ENCODE data around the gene CT45A9. TPM values are rescaled to one million over a fixed set of nuclear protein-coding genes. Genes with fewer than 3 reads are reported as not detected.
"Not testable (repeated sequence)": the region's sequence is repeated elsewhere in the genome, so short reads cannot be mapped to it uniquely, and the experiment has no call there.

CT45A9 gene
- total RNA-seq (ENCODE audit: unreplicated experiment) = not detected
- long read RNA-seq = 0 reads

GRCh38 chrX:135871712-135872111 lies at the start of gene CT45A9:
TSS of gene CT45A9 (minus strand) at chrX:135871812. CDS start at chrX:135868061, 3,751 bp downstream.
- H3K4me3 Mint-ChIP-seq (ENCODE audit: unreplicated experiment); DNase-seq; H3K27me3 Mint-ChIP-seq (ENCODE audit: unreplicated experiment); H3K27ac Mint-ChIP-seq (ENCODE audit: unreplicated experiment); H3K4me1 Mint-ChIP-seq (ENCODE audit: low read depth, unreplicated experiment); H3K9me3 Mint-ChIP-seq (ENCODE audit: unreplicated experiment); H3K36me3 Mint-ChIP-seq (ENCODE audit: unreplicated experiment): not testable (repeated sequence)

- not testable (repeated sequence) for H3K9me3 Mint-ChIP-seq (ENCODE audit: unreplicated experiment); H3K27me3 Mint-ChIP-seq (ENCODE audit: unreplicated experiment); H3K27ac Mint-ChIP-seq (ENCODE audit: unreplicated experiment); DNase-seq; H3K36me3 Mint-ChIP-seq (ENCODE audit: unreplicated experiment); H3K4me3 Mint-ChIP-seq (ENCODE audit: unreplicated experiment); H3K4me1 Mint-ChIP-seq (ENCODE audit: low read depth, unreplicated experiment)
Observed at GRCh38 chrX:135920516-135920915, 48.9 kb upstream of the CT45A9 start.

- H3K4me3 Mint-ChIP-seq (ENCODE audit: unreplicated experiment) = no peak overlapping the region
- H3K4me1 Mint-ChIP-seq (ENCODE audit: low read depth, unreplicated experiment) = no peaks in the 10 kb centered on the region
- H3K36me3 Mint-ChIP-seq (ENCODE audit: unreplicated experiment) = no peaks in the 10 kb centered on the region
- no peak overlapping the region for H3K27ac Mint-ChIP-seq (ENCODE audit: unreplicated experiment)
- H3K27me3 Mint-ChIP-seq (ENCODE audit: unreplicated experiment) = no peaks in the 10 kb centered on the region
- no peak for TF ChIP-seq CTCF (IDR thresholded peaks at IDR 0.05; ENCODE audit: partially characterized antibody, unreplicated experiment)
- DNase-seq = no peak
- no peaks in the 10 kb centered on the region for H3K9me3 Mint-ChIP-seq (ENCODE audit: unreplicated experiment)
Observed at GRCh38 chrX:135914404-135914803, 42.8 kb upstream of the CT45A9 start.

GRCh38 chrX:135910251-135910650 lies 38.6 kb upstream of the CT45A9 start:
- Mint-ChIP-seq H3K27me3 (ENCODE audit: unreplicated experiment) (no peaks in the 10 kb centered on the region), H3K36me3 (ENCODE audit: unreplicated experiment) (no peaks in the 10 kb centered on the region), H3K9me3 (ENCODE audit: unreplicated experiment) (no peaks in the 10 kb centered on the region), H3K27ac (ENCODE audit: unreplicated experiment) (no peak overlapping the region), H3K4me1 (ENCODE audit: low read depth, unreplicated experiment) (no peaks in the 10 kb centered on the region), H3K4me3 (ENCODE audit: unreplicated experiment) (no peak overlapping the region)
- no peak for DNase-seq
- no peak for TF ChIP-seq CTCF (IDR thresholded peaks at IDR 0.05; ENCODE audit: partially characterized antibody, unreplicated experiment)

- Mint-ChIP-seq H3K27me3 (ENCODE audit: unreplicated experiment) (peaks cover 1% of the 10 kb centered on the region), H3K4me1 (ENCODE audit: low read depth, unreplicated experiment) (no peaks in the 10 kb centered on the region), H3K4me3 (ENCODE audit: unreplicated experiment) (no peak within 1 kb of the TSS), H3K36me3 (ENCODE audit: unreplicated experiment) (no peaks in the 10 kb centered on the region), H3K27ac (ENCODE audit: unreplicated experiment) (no peak within 1 kb of the TSS), H3K9me3 (ENCODE audit: unreplicated experiment) (no peaks in the 10 kb centered on the region)
- DNase-seq = no peak
- TF ChIP-seq CTCF (IDR thresholded peaks at IDR 0.05; ENCODE audit: partially characterized antibody, unreplicated experiment) = no peak
Observed at GRCh38 chrX:135893294-135893817, 21.7 kb upstream of the CT45A9 start, which contains the start of the genes CT45A10 and SAGE1. TSS of gene CT45A10 (minus strand) at chrX:135893444. CDS start at chrX:135885344, 8,100 bp downstream. TSS of gene SAGE1 (plus strand) at chrX:135893716. CDS start at chrX:135896243, 2,527 bp downstream.

GRCh38 chrX:135892781-135893180 lies 21.2 kb upstream of the CT45A9 start:
- H3K36me3 Mint-ChIP-seq (ENCODE audit: unreplicated experiment) = no peaks in the 10 kb centered on the region
- H3K4me3 Mint-ChIP-seq (ENCODE audit: unreplicated experiment) = no peak overlapping the region
- H3K27me3 Mint-ChIP-seq (ENCODE audit: unreplicated experiment) = peaks cover 1% of the 10 kb centered on the region
- H3K27ac Mint-ChIP-seq (ENCODE audit: unreplicated experiment) = no peak overlapping the region
- no peaks in the 10 kb centered on the region for H3K9me3 Mint-ChIP-seq (ENCODE audit: unreplicated experiment)
- H3K4me1 Mint-ChIP-seq (ENCODE audit: low read depth, unreplicated experiment) = no peaks in the 10 kb centered on the region
- no peak for DNase-seq
- TF ChIP-seq CTCF (IDR thresholded peaks at IDR 0.05; ENCODE audit: partially characterized antibody, unreplicated experiment) = no peak
